ENCODE data around the gene TRIP11.
"Not testable (repeated sequence)": the region's sequence is repeated elsewhere in the genome, so short reads cannot be mapped to it uniquely, and the experiment has no call there.

TRIP11 gene

GRCh38 chr14:92039719-92040430, at the start of gene TRIP11:
TRIP11 (minus strand) TSS chr14:92040059; CDS start chr14:92039685, 374 bp downstream.
- peak; percentile 91 for DNase-seq (ENCODE audit: low read depth)

GRCh38 chr14:92088494-92088893, 48.6 kb upstream of the TRIP11 start:
- DNase-seq (ENCODE audit: low read depth) = no peak

GRCh38 chr14:92074555-92074954, 34.7 kb upstream of the TRIP11 start:
- no peak for DNase-seq (ENCODE audit: low read depth)

- no peak for DNase-seq (ENCODE audit: low read depth)
These were observed 18.4 kb upstream of the TRIP11 start for GRCh38 chr14:92058006-92058917.

GRCh38 chr14:92049781-92050180, 9.9 kb upstream of the TRIP11 start:
- DNase-seq (ENCODE audit: low read depth) = no peak

GRCh38 chr14:92049221-92049620, 9.4 kb upstream of the TRIP11 start:
- not testable (repeated sequence) for DNase-seq (ENCODE audit: low read depth)

- not testable (repeated sequence) for DNase-seq (ENCODE audit: low read depth)
These were observed 6.0 kb upstream of the TRIP11 start for GRCh38 chr14:92045904-92046303.

GRCh38 chr14:92041766-92042165, 1.9 kb upstream of the TRIP11 start:
- not testable (repeated sequence) for DNase-seq (ENCODE audit: low read depth)

- no peak for DNase-seq (ENCODE audit: low read depth)
These were observed 1.3 kb upstream of the TRIP11 start for GRCh38 chr14:92041203-92041602.

- no peak for DNase-seq (ENCODE audit: low read depth)
These were observed 682 bp upstream of the TRIP11 start for GRCh38 chr14:92040431-92041051.

- DNase-seq (ENCODE audit: low read depth) = no peak
These were observed 668 bp downstream of the TRIP11 start for GRCh38 chr14:92039063-92039718.

GRCh38 chr14:92037989-92038388, 1.9 kb downstream of the TRIP11 start:
- DNase-seq (ENCODE audit: low read depth) = no peak

- no peak for DNase-seq (ENCODE audit: low read depth)
These were observed 4.0 kb downstream of the TRIP11 start for GRCh38 chr14:92035890-92036289.

- no peak for DNase-seq (ENCODE audit: low read depth)
These were observed 5.8 kb downstream of the TRIP11 start for GRCh38 chr14:92033906-92034687.

- no peak for DNase-seq (ENCODE audit: low read depth)
These were observed 6.4 kb downstream of the TRIP11 start for GRCh38 chr14:92033433-92033832.

GRCh38 chr14:92026548-92027190, 13.2 kb downstream of the TRIP11 start:
- no peak for DNase-seq (ENCODE audit: low read depth)

GRCh38 chr14:92022036-92022435, 17.8 kb downstream of the TRIP11 start:
- DNase-seq (ENCODE audit: low read depth) = no peak

GRCh38 chr14:92021523-92021922, 18.3 kb downstream of the TRIP11 start:
- DNase-seq (ENCODE audit: low read depth) = no peak

- DNase-seq (ENCODE audit: low read depth) = no peak
These were observed 25.8 kb downstream of the TRIP11 start for GRCh38 chr14:92014040-92014439.

- DNase-seq (ENCODE audit: low read depth) = no peak
These were observed 27.6 kb downstream of the TRIP11 start for GRCh38 chr14:92012121-92012748.

Data from stimulated activated CD8-positive, alpha-beta memory T cell treated with anti-CD3 and anti-CD28 coated beads, Interleukin-12 subunit alpha, Interleukin-12 subunit beta, amount 100 ng/mL, for 1 hour (primary cell).